ENCODE results near the gene SEC14L5.

DNA sequence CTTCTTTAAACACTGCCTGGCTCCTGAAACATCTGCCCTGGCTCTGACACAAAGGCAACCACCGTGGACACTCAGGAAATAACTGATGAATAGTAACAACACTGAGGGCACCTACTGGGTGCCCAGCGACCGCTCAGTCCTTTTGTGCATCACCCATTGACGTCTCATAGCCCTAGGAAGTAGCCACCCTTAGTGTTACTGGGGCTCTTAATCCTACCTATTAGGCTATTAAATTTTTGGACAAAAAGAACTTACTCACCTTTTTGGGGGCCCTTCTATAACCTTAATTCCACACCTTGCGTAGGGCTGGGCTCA, 32.9 kb upstream of the SEC14L5 start:
- TF ChIP-seq, protein P1, sequence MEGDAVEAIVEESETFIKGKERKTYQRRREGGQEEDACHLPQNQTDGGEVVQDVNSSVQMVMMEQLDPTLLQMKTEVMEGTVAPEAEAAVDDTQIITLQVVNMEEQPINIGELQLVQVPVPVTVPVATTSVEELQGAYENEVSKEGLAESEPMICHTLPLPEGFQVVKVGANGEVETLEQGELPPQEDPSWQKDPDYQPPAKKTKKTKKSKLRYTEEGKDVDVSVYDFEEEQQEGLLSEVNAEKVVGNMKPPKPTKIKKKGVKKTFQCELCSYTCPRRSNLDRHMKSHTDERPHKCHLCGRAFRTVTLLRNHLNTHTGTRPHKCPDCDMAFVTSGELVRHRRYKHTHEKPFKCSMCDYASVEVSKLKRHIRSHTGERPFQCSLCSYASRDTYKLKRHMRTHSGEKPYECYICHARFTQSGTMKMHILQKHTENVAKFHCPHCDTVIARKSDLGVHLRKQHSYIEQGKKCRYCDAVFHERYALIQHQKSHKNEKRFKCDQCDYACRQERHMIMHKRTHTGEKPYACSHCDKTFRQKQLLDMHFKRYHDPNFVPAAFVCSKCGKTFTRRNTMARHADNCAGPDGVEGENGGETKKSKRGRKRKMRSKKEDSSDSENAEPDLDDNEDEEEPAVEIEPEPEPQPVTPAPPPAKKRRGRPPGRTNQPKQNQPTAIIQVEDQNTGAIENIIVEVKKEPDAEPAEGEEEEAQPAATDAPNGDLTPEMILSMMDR (IDR thresholded peaks at IDR 0.05): no peak
- TF ChIP-seq EZH2 (IDR thresholded peaks at IDR 0.05): no peak

Data from neural progenitor cell (in vitro differentiated cells).